HG02938 (cell line): Measurements from ENCODE around the gene PRKN.

ENCODE experiments used
- ATAC-seq: cut with Tn5 transposase; IDR thresholded peaks from one replicate; pipeline ENCODE4 v1.9.1; 2021; ENCODE audit warnings: mild to moderate bottlenecking, moderate library complexity; ENCODE audit not compliant: unreplicated experiment

Gene PRKN

GRCh38 chr6:161444464-161444863 is 1283.1 kb downstream of the PRKN start:
- ATAC-seq = no peak

GRCh38 chr6:161443848-161444247 is 1283.7 kb downstream of the PRKN start:
- no peak for ATAC-seq

GRCh38 chr6:161442420-161442819 is 1285.1 kb downstream of the PRKN start:
- no peak for ATAC-seq

GRCh38 chr6:161440299-161440698 is 1287.3 kb downstream of the PRKN start:
- no peak for ATAC-seq

GRCh38 chr6:161439093-161439492 is 1288.5 kb downstream of the PRKN start:
- no peak for ATAC-seq

- ATAC-seq = no peak
These were observed 1289.0 kb downstream of the PRKN start for GRCh38 chr6:161438430-161439030.

- ATAC-seq = no peak
These were observed 1289.7 kb downstream of the PRKN start for GRCh38 chr6:161437851-161438250.

- ATAC-seq = no peak
These were observed 1291.3 kb downstream of the PRKN start for GRCh38 chr6:161436106-161436876.

GRCh38 chr6:161435748-161436070 is 1291.9 kb downstream of the PRKN start:
- ATAC-seq = no peak

- no peak for ATAC-seq
These were observed 1292.4 kb downstream of the PRKN start for GRCh38 chr6:161434921-161435747.

GRCh38 chr6:161434350-161434749 is 1293.2 kb downstream of the PRKN start:
- ATAC-seq = no peak

- no peak for ATAC-seq
These were observed 1295.0 kb downstream of the PRKN start for GRCh38 chr6:161432546-161432945.

GRCh38 chr6:161429921-161430490 is 1297.6 kb downstream of the PRKN start:
- no peak for ATAC-seq

GRCh38 chr6:161424421-161424820 is 1303.1 kb downstream of the PRKN start:
- ATAC-seq = no peak

- ATAC-seq = no peak
These were observed 1304.6 kb downstream of the PRKN start for GRCh38 chr6:161422710-161423680.

GRCh38 chr6:161418463-161418945 is 1309.1 kb downstream of the PRKN start:
- no peak for ATAC-seq

- no peak for ATAC-seq
These were observed 1309.7 kb downstream of the PRKN start for GRCh38 chr6:161417717-161418462.

- ATAC-seq = no peak
These were observed 1312.2 kb downstream of the PRKN start for GRCh38 chr6:161415302-161415855.

- ATAC-seq = no peak
These were observed 1312.9 kb downstream of the PRKN start for GRCh38 chr6:161414707-161415106.
